Gastrocnemius medialis (tissue), 4 donors: ENCODE measurements around the gene NR5A1. TPM values are rescaled to one million over a fixed set of nuclear protein-coding genes. Genes with fewer than 3 reads are reported as not detected.

Source experiments
- ATAC-seq, 2 donors: fragments of 150-250 bp; one replicate each; pipeline ENCODE4 v1.9.1; 2016
- DNase-seq, 2 donors: peaks; one replicate each; pipeline ENCODE4 v3.0.0-alpha.2; 2019
- H3K27ac ChIP-seq, 4 donors: fragments of 200-600 bp; sonication (generic); 1 replicate in 1 of 4; 2 replicates in 3 of 4; pipeline ENCODE4 v1.5.1; 2016 to 2018; ENCODE audit warnings: mild to moderate bottlenecking in 2 of 4, moderate library complexity in 1 of 4
- H3K27me3 ChIP-seq, 3 donors: fragments of 200-600 bp; sonication (generic) in 2 of 3; 1 replicate in 1 of 3; 2 replicates in 2 of 3; pipeline versions ENCODE4 v1.5.1 to v1.6.0; 2016 to 2019; ENCODE audit warnings: mild to moderate bottlenecking in 1 of 3, moderate library complexity in 1 of 3
- H3K36me3 ChIP-seq, 2 donors: fragments of 200-600 bp; sonication (generic) in 1 of 2; one replicate each; pipeline ENCODE4 v1.5.1; 2017 to 2018
- H3K4me1 ChIP-seq, 2 donors: fragments of 200-600 bp; sonication (generic) in 1 of 2; one replicate each; pipeline ENCODE4 v1.5.1; 2016 to 2017; ENCODE audit warnings: mild to moderate bottlenecking in 2 of 2
- H3K4me3 ChIP-seq, 4 donors: fragments of 200-600 bp; sonication (generic) in 3 of 4; 1 replicate in 1 of 4; 2 replicates in 3 of 4; pipeline ENCODE4 v1.5.1; 2016 to 2019; ENCODE audit warnings: mild to moderate bottlenecking in 2 of 4
- H3K9me3 ChIP-seq, 3 donors: fragments of 200-600 bp; sonication (generic) in 2 of 3; 1 replicate in 1 of 3; 2 replicates in 2 of 3; pipeline ENCODE4 v1.5.1; 2016 to 2019
- POLR2A ChIP-seq, 2 donors: fragments of 450-650 bp; IDR thresholded peaks; one replicate each; pipeline ENCODE4 v1.6.1; 2017; ENCODE audit warnings: antibody characterized with exemption in 2 of 2, mild to moderate bottlenecking in 2 of 2, moderate library complexity in 2 of 2
- in situ Hi-C, 4 donors: fragments of 200-750 bp; cut with MboI; loops; one replicate each; pipeline versions ENCODE4 v1.15.0 to v1.8.0; 2017; ENCODE audit warnings: low sequenced_read_pairs in 4 of 4
- intact Hi-C: fragments of 100-400 bp; cut with DNase I; formaldehyde crosslinking; loops from one replicate; pipeline ENCODE4 v1.15.1; 2023; ENCODE audit warnings: low total_unique reads
- total RNA-seq, 4 donors: library from RNA; depleted of rRNA; stranded (reverse); fragments of >200 nt; gene quantifications; one replicate each; pipeline versions ENCODE4 v1.1.0 to v1.2.3, GENCODE V29; 2016
- TF ChIP-seq, protein P1 (sequence below), 5 experiments: fragments of 450-650 bp in 3 of 5; fragments of 200-600 bp in 2 of 5; sonication (generic) in 2 of 5; IDR thresholded peaks in 4 of 5; conservative IDR thresholded peaks in 1 of 5; 1 replicate in 4 of 5; 2 replicates in 1 of 5; pipeline ENCODE4 v1.5.1; 2016 to 2019; ENCODE audit warnings: antibody characterized with exemption in 5 of 5, mild to moderate bottlenecking in 3 of 5, moderate library complexity in 3 of 5

Gene NR5A1
- total RNA-seq, 4 donors from 2014 or later = not detected

DNA sequence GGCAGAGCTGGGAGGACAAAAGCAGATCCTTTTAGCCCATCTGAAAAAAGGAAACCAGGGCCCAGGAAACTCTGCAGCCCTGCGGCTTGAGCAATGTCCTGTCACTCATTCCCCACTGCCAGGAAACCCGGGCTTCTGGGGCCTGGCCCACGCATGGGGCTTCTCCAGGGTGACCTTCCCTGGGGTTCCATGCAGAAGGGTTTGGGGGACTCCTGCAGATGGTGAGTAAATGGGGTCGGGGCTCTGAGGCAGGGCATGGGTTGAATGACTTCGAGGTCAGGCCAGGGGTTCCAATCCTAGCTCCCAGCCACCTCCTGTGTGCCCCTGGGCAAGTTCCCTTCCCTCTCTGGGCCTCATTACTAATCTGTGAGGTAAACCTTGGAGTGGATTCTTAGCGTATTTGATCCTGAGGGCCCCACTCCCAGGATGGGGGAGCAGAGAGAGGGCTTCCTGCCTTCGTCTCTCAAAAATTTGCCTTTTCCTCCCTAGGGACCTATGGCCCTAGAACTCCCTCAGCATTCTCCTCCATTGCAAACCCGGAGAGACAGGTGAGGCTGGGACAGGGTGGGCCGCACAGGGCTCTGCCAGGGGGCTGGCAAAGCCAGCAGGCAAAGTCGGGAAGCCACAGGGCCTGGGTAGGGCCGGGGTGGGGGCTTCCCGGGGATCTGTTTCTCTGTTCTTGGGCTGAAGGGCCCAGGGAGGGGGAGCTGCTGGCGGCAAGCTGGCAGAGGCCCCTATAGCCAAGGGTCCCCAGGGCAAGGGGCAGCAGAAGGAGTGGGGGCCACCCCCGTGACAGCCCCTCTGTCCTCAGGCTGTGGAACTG is 31.1 kb downstream of the NR5A1 start:
- Histone ChIP-seq H3K9me3 (no peaks in the 10 kb centered on the region), H3K4me3 (no peak overlapping the region), H3K36me3 (no peaks in the 10 kb centered on the region), H3K4me1 (no peaks in the 10 kb centered on the region), H3K27ac (no peak overlapping the region), H3K27me3 (peaks cover 33 to 47% (median 46%) of the 10 kb centered on the region in 3 donors)
- intact Hi-C loops (no loop called here), in situ Hi-C loops (no loop called here)
- no peak for ATAC-seq
- TF ChIP-seq, protein P1, sequence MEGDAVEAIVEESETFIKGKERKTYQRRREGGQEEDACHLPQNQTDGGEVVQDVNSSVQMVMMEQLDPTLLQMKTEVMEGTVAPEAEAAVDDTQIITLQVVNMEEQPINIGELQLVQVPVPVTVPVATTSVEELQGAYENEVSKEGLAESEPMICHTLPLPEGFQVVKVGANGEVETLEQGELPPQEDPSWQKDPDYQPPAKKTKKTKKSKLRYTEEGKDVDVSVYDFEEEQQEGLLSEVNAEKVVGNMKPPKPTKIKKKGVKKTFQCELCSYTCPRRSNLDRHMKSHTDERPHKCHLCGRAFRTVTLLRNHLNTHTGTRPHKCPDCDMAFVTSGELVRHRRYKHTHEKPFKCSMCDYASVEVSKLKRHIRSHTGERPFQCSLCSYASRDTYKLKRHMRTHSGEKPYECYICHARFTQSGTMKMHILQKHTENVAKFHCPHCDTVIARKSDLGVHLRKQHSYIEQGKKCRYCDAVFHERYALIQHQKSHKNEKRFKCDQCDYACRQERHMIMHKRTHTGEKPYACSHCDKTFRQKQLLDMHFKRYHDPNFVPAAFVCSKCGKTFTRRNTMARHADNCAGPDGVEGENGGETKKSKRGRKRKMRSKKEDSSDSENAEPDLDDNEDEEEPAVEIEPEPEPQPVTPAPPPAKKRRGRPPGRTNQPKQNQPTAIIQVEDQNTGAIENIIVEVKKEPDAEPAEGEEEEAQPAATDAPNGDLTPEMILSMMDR (IDR thresholded peaks at IDR 0.05 in 4 of 5, conservative IDR thresholded peaks at IDR 0.05 in 1 of 5) = no peak
- DNase-seq = no peak

DNA sequence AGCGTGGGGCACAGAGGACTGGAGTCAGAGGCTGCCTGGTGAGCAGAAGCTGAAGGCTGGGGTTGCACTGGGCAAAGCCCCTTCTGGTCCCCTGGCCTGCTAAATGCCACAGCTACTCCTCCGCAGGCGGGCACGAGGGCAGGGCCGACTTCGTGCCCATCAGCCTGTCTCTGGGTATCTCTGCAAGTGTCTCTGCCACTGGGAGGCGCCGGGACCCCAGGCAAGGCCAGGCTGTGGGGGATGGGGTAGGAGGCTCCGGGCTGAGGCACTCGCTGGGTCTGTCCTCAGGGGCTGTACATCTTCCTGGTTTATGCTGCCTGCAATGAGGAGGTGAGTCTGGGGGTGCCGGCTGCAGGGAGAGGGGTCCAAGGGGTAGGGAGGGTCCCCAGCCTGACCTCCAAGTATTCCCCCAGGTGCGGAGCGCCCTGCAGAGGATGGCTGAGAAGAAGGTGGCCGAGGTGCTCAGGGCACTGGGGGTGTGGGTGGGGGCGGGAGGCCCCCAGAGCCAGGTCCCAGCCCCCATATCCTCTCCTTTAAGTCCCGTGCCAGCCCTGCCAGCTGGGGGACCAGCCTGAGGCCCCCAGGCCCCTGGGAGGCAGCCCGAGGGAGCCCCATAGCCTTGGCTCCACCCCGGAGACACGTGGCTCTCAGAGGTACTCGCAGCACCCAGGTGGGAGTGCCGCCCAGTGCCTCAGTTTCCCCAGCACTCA is 31.9 kb downstream of the NR5A1 start:
- intact Hi-C loops = no loop called here
- Histone ChIP-seq H3K27ac (no peak overlapping the region), H3K4me3 (no peak overlapping the region), H3K27me3 (peaks cover 29 to 45% (median 43%) of the 10 kb centered on the region in 3 donors), H3K4me1 (no peaks in the 10 kb centered on the region), H3K9me3 (no peaks in the 10 kb centered on the region), H3K36me3 (no peaks in the 10 kb centered on the region)
- DNase-seq (no peak), ATAC-seq (no peak)
- TF ChIP-seq POLR2A (IDR thresholded peaks at IDR 0.05) = no peak
- TF ChIP-seq, protein P1 (IDR thresholded peaks at IDR 0.05 in 4 of 5, conservative IDR thresholded peaks at IDR 0.05 in 1 of 5) = no peak
- in situ Hi-C loops = no loop called here

DNA sequence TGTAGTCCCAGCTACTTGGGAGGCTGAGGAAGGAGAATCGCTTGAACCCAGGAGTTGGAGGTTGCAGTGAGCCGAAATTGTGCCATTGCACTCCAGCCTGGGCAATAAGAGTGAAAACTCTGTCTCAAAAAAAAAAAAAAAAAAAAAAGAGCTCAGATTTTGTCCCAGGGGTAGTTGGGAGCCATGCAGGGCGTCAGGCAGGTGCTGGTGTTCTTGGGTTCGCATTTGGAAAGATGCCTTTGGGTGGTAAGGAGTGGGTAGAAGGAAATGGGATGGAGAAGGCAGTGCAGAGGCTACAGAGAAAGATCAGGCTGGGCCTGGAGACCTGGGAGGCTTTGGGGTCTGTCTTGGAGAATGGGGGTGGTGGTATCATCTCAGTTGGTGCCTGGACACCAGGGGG is 33.0 kb downstream of the NR5A1 start:
- intact Hi-C loops (no loop called here), in situ Hi-C loops (no loop called here)
- ATAC-seq = no peak
- Histone ChIP-seq H3K36me3 (no peaks in the 10 kb centered on the region), H3K9me3 (no peaks in the 10 kb centered on the region), H3K4me1 (no peaks in the 10 kb centered on the region), H3K27ac (no peak overlapping the region), H3K4me3 (no peak overlapping the region), H3K27me3 (peaks cover 19 to 34% (median 33%) of the 10 kb centered on the region in 3 donors)
- TF ChIP-seq POLR2A (IDR thresholded peaks at IDR 0.05) = no peak
- TF ChIP-seq, protein P1 (IDR thresholded peaks at IDR 0.05 in 4 of 5, conservative IDR thresholded peaks at IDR 0.05 in 1 of 5) = no peak
- no peak for DNase-seq

DNA sequence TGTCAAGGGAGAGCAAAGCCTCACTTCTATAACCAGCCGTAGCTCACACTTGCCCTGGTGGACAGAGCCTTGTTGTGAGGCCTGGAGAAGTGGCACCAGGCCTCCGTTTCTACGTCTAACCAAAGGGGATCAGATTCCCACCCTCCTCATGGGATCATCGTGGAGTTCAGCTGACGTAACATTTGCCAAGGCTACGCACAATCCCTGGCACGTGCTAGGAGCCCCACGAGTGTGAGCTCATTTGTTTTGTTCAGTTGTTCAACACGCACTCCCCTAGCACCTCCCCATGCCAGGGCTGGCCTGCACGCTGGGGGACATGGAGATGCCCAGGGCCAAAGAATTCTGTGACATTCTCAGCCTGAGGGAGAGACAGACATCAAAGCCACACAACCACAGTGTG is 33.9 kb downstream of the NR5A1 start:
- in situ Hi-C loops = no loop called here
- DNase-seq (no peak), ATAC-seq (no peak)
- no peak overlapping the region for H3K4me3 ChIP-seq
- intact Hi-C loops = no loop called here
- no peak overlapping the region for H3K27ac ChIP-seq
- H3K27me3 ChIP-seq = peaks cover 16 to 26% (median 26%) of the 10 kb centered on the region in 3 donors
- H3K36me3 ChIP-seq = no peaks in the 10 kb centered on the region
- no peaks in the 10 kb centered on the region for H3K9me3 ChIP-seq
- TF ChIP-seq, protein P1 (IDR thresholded peaks at IDR 0.05 in 4 of 5, conservative IDR thresholded peaks at IDR 0.05 in 1 of 5) = no peak
- no peak for TF ChIP-seq POLR2A (IDR thresholded peaks at IDR 0.05)
- H3K4me1 ChIP-seq = no peaks in the 10 kb centered on the region
